HepG2 (cell line): ENCODE measurements around the gene PTH2. TPM values are rescaled to one million over a fixed set of nuclear protein-coding genes. Genes with fewer than 3 reads are reported as not detected.
"Not testable (repeated sequence)": the region's sequence is repeated elsewhere in the genome, so short reads cannot be mapped to it uniquely, and the experiment has no call there.

Experiments used
- ATAC-seq: fragments of 200-7000 bp; cut with Tn5 transposase; 3 replicates; pipeline ENCODE4 v1.9.1; 2020; ENCODE audit warnings: mild to moderate bottlenecking, moderate library complexity
- BruUV-seq: library from RNA; stranded (reverse); fragments of 400-500 nt; replicated peaks from 2 replicates; lab custom pipeline; 2021; lab: Mats Ljungman, UMichigan
- CTCF ChIA-PET: fragments of 300-600 bp; formaldehyde crosslinking; extraction: SDS; loops from one replicate; lab custom pipeline; 2021; ENCODE audit warnings: low total read pairs, inconsistent platforms, low intra/inter-chr PET ratio; lab: Yijun Ruan, JAX
- POLR2A ChIA-PET: fragments of 350-600 bp; sonication (Branson Sonifier 250); formaldehyde crosslinking; loops from one replicate; lab custom pipeline; 2020; ENCODE audit warnings: antibody characterized with exemption, inconsistent platforms; lab: Yijun Ruan, JAX
- DNase-seq: peaks from one replicate; pipeline ENCODE4 v3.0.0-alpha.2; 2015; ENCODE audit warnings: low spot score
- FAIRE-seq: peaks from 3 replicates; lab custom pipeline; 2011; peaks lifted over from hg19 to GRCh38; lab: Jason Lieb, UNC
- H2AFZ ChIP-seq: one replicate; pipeline ENCODE4 v1.6.1; 2011; ENCODE audit warnings: low read length, inconsistent platforms
- H3K27ac ChIP-seq: fragments of 300-600 bp; 3 replicates; pipeline ENCODE4 v1.8.0; 2011; ENCODE audit warnings: mixed run types, mild to moderate bottlenecking, mixed read lengths, low read length, inconsistent platforms; ENCODE audit not compliant: insufficient read depth; ENCODE audit errors: extremely low read length
- H3K27me3 ChIP-seq, 2 experiments: fragments of 200-600 bp in 1 of 2; 2 replicates in 1 of 2; 3 replicates in 1 of 2; pipeline versions ENCODE4 v1.6.0 to v1.8.0; 2011; ENCODE audit warnings: low read length in 2 of 2, mild to moderate bottlenecking in 2 of 2, moderate library complexity in 2 of 2, inconsistent platforms in 1 of 2; ENCODE audit not compliant: insufficient read depth in 2 of 2, control insufficient read depth in 1 of 2
- H3K36me3 ChIP-seq, 2 experiments: fragments of 200-600 bp in 1 of 2; replicated peaks in 1 of 2; 2 replicates in 1 of 2; 3 replicates in 1 of 2; pipeline versions ENCODE4 v1.5.1 to v1.8.0; 2011; ENCODE audit warnings: low read length in 2 of 2, inconsistent platforms in 1 of 2; ENCODE audit not compliant: insufficient read depth in 2 of 2, control insufficient read depth in 1 of 2
- H3K4me1 ChIP-seq: 2 replicates; pipeline ENCODE4 v1.5.1; 2012; ENCODE audit warnings: low read length, inconsistent platforms; ENCODE audit not compliant: insufficient read depth
- H3K4me2 ChIP-seq: 2 replicates; pipeline ENCODE4 v1.6.0; 2011; ENCODE audit warnings: low read depth, low read length, inconsistent platforms
- H3K4me3 ChIP-seq, 3 experiments: fragments of 200-600 bp in 1 of 3; sonication (generic), shearing (Covaris generic) in 1 of 3; replicated peaks in 1 of 3; 2 replicates each; pipeline ENCODE4 v1.5.1; 2011 to 2016; ENCODE audit warnings: low read length in 3 of 3, inconsistent platforms in 2 of 3, low read depth in 2 of 3, mild to moderate bottlenecking in 2 of 3, control low read depth in 1 of 3, mixed read lengths in 1 of 3; ENCODE audit not compliant: insufficient read depth in 1 of 3
- H3K79me2 ChIP-seq: one replicate; pipeline ENCODE4 v1.6.1; 2011; ENCODE audit warnings: low read length, inconsistent platforms; ENCODE audit not compliant: insufficient read depth
- H3K9ac ChIP-seq: 2 replicates; pipeline ENCODE4 v1.6.0; 2011; ENCODE audit warnings: mild to moderate bottlenecking, low read depth, low read length, inconsistent platforms; ENCODE audit not compliant: insufficient read depth
- H3K9me3 ChIP-seq: 2 replicates; pipeline ENCODE4 v1.5.1; 2012; ENCODE audit warnings: mild to moderate bottlenecking, low read length
- H4K20me1 ChIP-seq: 2 replicates; pipeline ENCODE4 v1.6.0; 2011; ENCODE audit warnings: inconsistent platforms, mild to moderate bottlenecking, low read length, moderate library complexity; ENCODE audit not compliant: insufficient read depth
- POGZ ChIP-seq: sonication (generic); formaldehyde crosslinking; IDR thresholded peaks from 2 replicates; pipeline ENCODE4 v1.4.0; 2020; ENCODE audit warnings: mild to moderate bottlenecking, missing genetic modification reagents
- ZNF143 ChIP-seq: sonication (generic); formaldehyde crosslinking; IDR thresholded peaks from 2 replicates; pipeline ENCODE4 v1.4.0; 2020; ENCODE audit warnings: missing genetic modification reagents
- ZSCAN22 ChIP-seq: sonication (generic); formaldehyde crosslinking; IDR thresholded peaks from 2 replicates; pipeline ENCODE4 v1.4.0; 2020; ENCODE audit warnings: mild to moderate bottlenecking, missing genetic modification reagents
- WGBS: methylation state at CpG from one replicate; pipeline ENCODE4 v1.1.6; 2017; ENCODE audit warnings: low lambda C conversion rate; 5-methylcytosine and 5-hydroxymethylcytosine counted together
- in situ Hi-C: cut with HindIII; loops from 2 replicates; pipeline ENCODE4 v1.10.0; 2017; ENCODE audit warnings: low pct_unique_long_range_greater_than_20kb; ENCODE audit not compliant: extremely low pct_ligation_motif_present
- intact Hi-C: fragments of 100-400 bp; cut with micrococcal nuclease; formaldehyde crosslinking; loops from one replicate; pipeline ENCODE4 v1.10.0; 2022; ENCODE audit not compliant: unreplicated experiment
- polyA plus RNA-seq, 8 experiments: library from polyadenylated mRNA; depleted of rRNA in 3 of 8; stranded (reverse) in 7 of 8; unstranded in 1 of 8; fragments of >200 nt; fragmentation: Illumina TruSeq in 4 of 8; extraction: Trizol in 4 of 8; gene quantifications; 2 replicates each; pipeline versions ENCODE4 v1.2.1 to v1.2.3, GENCODE V29; 2011 to 2016; ENCODE audit warnings: low read depth in 4 of 8, missing spikeins in 1 of 8, mixed read lengths in 1 of 8; ENCODE audit not compliant: insufficient read depth in 1 of 8
- total RNA-seq, 5 experiments: library from RNA; depleted of rRNA; stranded (reverse); fragments of >200 nt; fragmentation: Illumina TruSeq; extraction: Trizol; gene quantifications; 2 replicates each; pipeline ENCODE4 v1.2.3, GENCODE V29; 2016; ENCODE audit warnings: low read depth in 1 of 5

The PTH2 gene
- total and polyA plus RNA-seq, 2 of the 13 experiments (the other 11 are each of a cell fraction or from before 2014, with no cell fraction given) = not detected

DNA sequence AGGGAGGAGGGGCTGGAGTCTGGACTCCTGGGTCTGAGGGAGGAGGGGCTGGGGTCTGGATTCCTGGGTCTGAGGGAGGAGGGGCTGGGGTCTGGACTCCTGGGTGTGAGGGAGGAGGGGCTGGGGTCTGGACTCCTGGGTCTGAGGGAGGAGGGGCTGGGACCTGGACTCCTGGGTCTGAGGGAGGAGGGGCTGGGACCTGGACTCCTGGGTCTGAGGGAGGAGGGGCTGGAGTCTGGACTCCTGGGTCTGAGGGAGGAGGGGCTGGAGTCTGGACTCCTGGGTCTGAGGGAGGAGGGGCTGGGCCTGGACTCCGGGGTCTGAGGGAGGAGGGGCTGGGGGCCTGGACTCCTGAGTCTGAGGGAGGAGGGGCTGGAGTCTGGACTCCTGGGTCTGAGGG, 37.9 kb upstream of the PTH2 start:
- H2AFZ ChIP-seq, POLR2A ChIA-PET, ATAC-seq, H3K9me3 ChIP-seq, H3K79me2 ChIP-seq, intact Hi-C loops, DNase-seq, H3K4me2 ChIP-seq, FAIRE-seq, H3K36me3 ChIP-seq, H4K20me1 ChIP-seq, H3K9ac ChIP-seq, H3K4me3 ChIP-seq, H3K4me1 ChIP-seq, BruUV-seq, CTCF ChIA-PET, H3K27me3 ChIP-seq, in situ Hi-C loops: not testable (repeated sequence)
- TF ChIP-seq ZSCAN22 (CRISPR knock-in tag) = peak; percentile 95
- no CpG with 5 or more reads among the region's 1 CpG for WGBS
- H3K27ac ChIP-seq = peak overlapping the region; percentile 56

DNA sequence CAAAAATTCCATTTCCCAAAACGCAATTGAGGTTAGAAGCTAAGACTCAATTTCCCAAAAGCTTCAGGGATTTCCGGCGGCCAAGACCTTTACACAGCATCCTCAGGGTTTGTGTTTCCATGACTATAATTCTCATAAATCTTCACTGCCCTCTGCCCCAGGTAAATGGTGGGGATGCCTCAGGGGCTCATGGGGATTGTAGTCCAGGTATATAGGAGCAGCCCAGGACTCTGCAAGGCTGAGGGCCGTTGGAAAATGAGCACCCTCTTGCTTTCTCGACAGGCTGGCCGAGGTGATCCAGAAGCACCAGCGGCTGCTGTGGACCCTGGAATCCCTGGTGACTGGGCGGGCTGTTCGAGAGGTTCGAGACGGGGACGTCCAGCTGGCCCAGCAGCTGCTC, 36.1 kb upstream of the PTH2 start:
- H2AFZ ChIP-seq = no peak overlapping the region
- in situ Hi-C loops (no loop called here), intact Hi-C loops (no loop called here)
- no peak overlapping the region for H3K27ac ChIP-seq
- no TSS peak for BruUV-seq
- no peak overlapping the region for H3K4me2 ChIP-seq
- WGBS = 100% methylated on average over 3 of the region's 12 CpGs
- ChIA-PET CTCF (no interaction called here), POLR2A (interaction anchor here (1.3 kb wide), 1 partner anchor 8 kb away, joined by 3 read pairs; the partner anchor contains the start of gene PIH1D1)
- no peaks in the 10 kb centered on the region for H3K9me3 ChIP-seq
- TF ChIP-seq POGZ (CRISPR knock-in tag) = no peak
- TF ChIP-seq ZNF143 = peak; percentile 50; the same call in 1 of the 2 replicates
- H3K27me3 ChIP-seq = no peaks in the 10 kb centered on the region
- DNase-seq (no peak), FAIRE-seq (no peak), ATAC-seq (no peak)
- H3K4me3 ChIP-seq = no peak overlapping the region
- H3K9ac ChIP-seq = no peak overlapping the region
- H3K4me1 ChIP-seq = peaks cover 4% of the 10 kb centered on the region
- peaks cover 0 to 1% of the 10 kb centered on the region in 2 experiments; a peak in 1 of 5 replicates for H3K36me3 ChIP-seq
- H4K20me1 ChIP-seq = no peaks in the 10 kb centered on the region
- H3K79me2 ChIP-seq = peaks cover 2% of the 10 kb centered on the region
